ENCODE results near the gene RNF103. TPM values are rescaled to one million over a fixed set of nuclear protein-coding genes. Genes with fewer than 3 reads are reported as not detected.

The RNF103 gene
- total and polyA plus RNA-seq, 2 of the 13 experiments (the other 11 are each of a cell fraction or from before 2014, with no cell fraction given), result 19.8 to 21.1 TPM

GRCh38 chr2:86617153-86617552 lies 6.5 kb downstream of the RNF103 start:
- ATAC-seq (no peak), DNase-seq (ENCODE audit: low spot score) (no peak), FAIRE-seq (no peak)
- WGBS (ENCODE audit: low lambda C conversion rate), result 98% methylated on average over 3 of the region's 3 CpGs
- ChIA-PET CTCF (ENCODE audit: low intra/inter-chr PET ratio, low total read pairs) (no interaction called here), POLR2A (interaction anchor here (1.5 to 1.7 kb wide), 2 partner anchors 16 to 174 kb away, joined by 3 to 4 read pairs; no protein-coding TSS in a partner anchor)
- peaks cover 58% of the 10 kb centered on the region for H3K79me2 ChIP-seq (ENCODE audit: insufficient read depth, low read length)
- no peak overlapping the region for H2AFZ ChIP-seq (ENCODE audit: low read length)
- in situ Hi-C loops (cut with HindIII; ENCODE audit: extremely low pct_ligation_motif_present, low pct_unique_long_range_greater_than_20kb) (no loop called here), intact Hi-C loops (cut with micrococcal nuclease; ENCODE audit: unreplicated experiment) (loop anchor here (5.0 kb wide), 1 partner anchor 35 kb away; no protein-coding TSS in a partner anchor)
- peaks cover 20% of the 10 kb centered on the region for H4K20me1 ChIP-seq (ENCODE audit: insufficient read depth, low read length)
- H3K4me2 ChIP-seq (ENCODE audit: low read depth, low read length), result 0 out of 2 replicates have a peak overlapping the region, but pooled peaks have one; percentile 22
- H3K4me1 ChIP-seq (ENCODE audit: insufficient read depth, low read length), result peaks cover 51% of the 10 kb centered on the region
- H3K4me3 ChIP-seq (replicated peaks in 1 of 3; ENCODE audit: insufficient read depth in 1 of 3, low read depth in 2 of 3, low read length in 3 of 3), result no peak overlapping the region
- no peaks in the 10 kb centered on the region for H3K9me3 ChIP-seq (ENCODE audit: low read length)
- no peak overlapping the region for H3K9ac ChIP-seq (ENCODE audit: insufficient read depth, low read depth, low read length)
- TF ChIP-seq ZFP36L2 (CRISPR knock-in tag; IDR thresholded peaks at IDR 0.05), result no peak
- TF ChIP-seq ARNTL (CRISPR knock-in tag; IDR thresholded peaks at IDR 0.05), result no peak
- TF ChIP-seq ZMAT5 (CRISPR knock-in tag; IDR thresholded peaks at IDR 0.05; ENCODE audit: borderline replicate concordance, low read depth), result no peak
- no peaks in the 10 kb centered on the region; a peak in 1 of 5 replicates for H3K27me3 ChIP-seq (ENCODE audit: control insufficient read depth in 1 of 2, insufficient read depth in 2 of 2, low read length in 2 of 2)
- peaks cover 6 to 49% of the 10 kb centered on the region in 2 experiments for H3K36me3 ChIP-seq (replicated peaks in 1 of 2; ENCODE audit: control insufficient read depth in 1 of 2, insufficient read depth in 2 of 2, low read length in 2 of 2)
- no TSS peak for BruUV-seq (replicated peaks)
- no peak overlapping the region for H3K27ac ChIP-seq (ENCODE audit: extremely low read length, insufficient read depth, low read length)

DNA sequence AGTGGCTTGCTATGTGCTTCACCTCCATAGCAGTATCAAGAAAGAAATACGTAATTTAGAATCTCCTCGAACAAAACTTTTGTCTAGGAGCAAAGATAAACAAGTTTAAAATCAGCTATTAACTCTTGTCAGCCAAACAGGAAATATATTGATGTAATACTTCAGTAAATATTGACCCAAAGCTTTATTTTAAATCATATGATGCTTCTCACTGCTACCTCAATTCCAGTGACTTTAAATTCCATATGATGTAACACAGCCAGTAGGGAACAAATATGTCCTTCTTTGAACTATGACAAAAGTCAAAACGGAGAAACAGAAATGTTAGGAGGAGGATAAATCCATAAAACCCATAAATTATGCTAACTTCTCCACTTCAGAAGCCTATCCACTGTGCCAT lies 7.2 kb downstream of the RNF103 start:
- Histone ChIP-seq H3K27me3 (ENCODE audit: control insufficient read depth in 1 of 2, insufficient read depth in 2 of 2, low read length in 2 of 2) (no peaks in the 10 kb centered on the region), H3K79me2 (ENCODE audit: insufficient read depth, low read length) (peaks cover 51% of the 10 kb centered on the region), H3K9ac (ENCODE audit: insufficient read depth, low read depth, low read length) (no peak overlapping the region), H4K20me1 (ENCODE audit: insufficient read depth, low read length) (peaks cover 14% of the 10 kb centered on the region; the same call in 1 of the 2 replicates), H3K4me3 (replicated peaks in 1 of 3; ENCODE audit: insufficient read depth in 1 of 3, low read depth in 2 of 3, low read length in 3 of 3) (no peak overlapping the region), H3K4me1 (ENCODE audit: insufficient read depth, low read length) (peaks cover 51% of the 10 kb centered on the region), H3K9me3 (ENCODE audit: low read length) (no peaks in the 10 kb centered on the region), H3K27ac (ENCODE audit: extremely low read length, insufficient read depth, low read length) (no peak overlapping the region), H2AFZ (ENCODE audit: low read length) (no peak overlapping the region), H3K4me2 (ENCODE audit: low read depth, low read length) (0 out of 2 replicates have a peak overlapping the region, but pooled peaks have one; percentile 22), H3K36me3 (replicated peaks in 1 of 2; ENCODE audit: control insufficient read depth in 1 of 2, insufficient read depth in 2 of 2, low read length in 2 of 2) (peaks cover 10 to 56% of the 10 kb centered on the region in 2 experiments)
- in situ Hi-C loops (cut with HindIII; ENCODE audit: extremely low pct_ligation_motif_present, low pct_unique_long_range_greater_than_20kb) (no loop called here), intact Hi-C loops (cut with micrococcal nuclease; ENCODE audit: unreplicated experiment) (loop anchor here (5.0 kb wide), 1 partner anchor 34 kb away; no protein-coding TSS in a partner anchor)
- DNase-seq (ENCODE audit: low spot score), result no peak
- ChIA-PET POLR2A (interaction anchor here (1.1 to 1.7 kb wide), 2 partner anchors 16 to 174 kb away, joined by 4 to 5 read pairs; no protein-coding TSS in a partner anchor), CTCF (ENCODE audit: low intra/inter-chr PET ratio, low total read pairs) (no interaction called here)
- FAIRE-seq, result no peak
- WGBS (ENCODE audit: low lambda C conversion rate), result 66% methylated on average over 3 of the region's 3 CpGs
- no TSS peak for BruUV-seq (replicated peaks)
- no peak for ATAC-seq
- TF ChIP-seq BATF2 (CRISPR knock-in tag; IDR thresholded peaks at IDR 0.05) (no peak), ZBTB49 (CRISPR knock-in tag; IDR thresholded peaks at IDR 0.05; ENCODE audit: borderline replicate concordance) (no peak), ZNF543 (CRISPR knock-in tag; IDR thresholded peaks at IDR 0.05) (no peak), CHCHD3 (CRISPR knock-in tag; IDR thresholded peaks at IDR 0.05) (no peak), HMGXB3 (CRISPR knock-in tag; IDR thresholded peaks at IDR 0.05; ENCODE audit: borderline replicate concordance) (no peak)

Measured in HepG2 (cell line).